GM21367 (cell line): ENCODE measurements around the gene GUSB.
"Not testable (repeated sequence)": the region's sequence is repeated elsewhere in the genome, so short reads cannot be mapped to it uniquely, and the experiment has no call there.

ENCODE experiments used
- ATAC-seq: cut with Tn5 transposase; IDR thresholded peaks from one replicate; pipeline ENCODE4 v1.9.1; 2021; ENCODE audit not compliant: unreplicated experiment

Gene GUSB

DNA sequence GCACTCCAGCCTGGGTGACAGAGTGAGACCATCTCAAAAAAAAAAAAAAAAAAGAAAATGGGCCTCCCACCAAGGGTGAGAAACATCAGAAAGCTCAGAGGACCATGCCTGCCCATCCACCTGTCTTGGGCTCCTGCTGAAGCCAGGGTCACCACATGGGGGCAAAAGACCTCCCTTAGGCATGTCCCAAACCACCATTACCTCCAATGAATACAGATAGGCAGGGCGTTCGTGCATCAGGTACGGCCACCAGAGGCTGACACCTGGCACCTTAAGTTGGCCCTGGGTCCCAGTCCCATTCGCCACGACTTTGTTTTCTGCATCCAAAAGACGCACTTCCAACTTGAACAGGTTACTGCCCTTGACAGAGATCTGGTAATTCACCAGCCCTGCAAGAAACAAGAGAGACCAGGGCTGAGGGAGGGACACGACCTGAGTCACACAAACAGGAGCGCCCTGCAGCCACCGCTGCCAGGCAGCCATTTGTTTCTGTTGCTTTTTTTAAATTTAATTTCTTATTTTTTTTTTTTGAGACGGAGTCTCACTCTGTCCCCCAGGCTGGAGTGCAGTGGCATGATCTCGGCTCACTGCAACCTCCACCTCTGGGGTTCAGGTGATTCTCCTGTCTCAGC lies 6.1 kb downstream of the GUSB start:
- ATAC-seq, result no peak

DNA sequence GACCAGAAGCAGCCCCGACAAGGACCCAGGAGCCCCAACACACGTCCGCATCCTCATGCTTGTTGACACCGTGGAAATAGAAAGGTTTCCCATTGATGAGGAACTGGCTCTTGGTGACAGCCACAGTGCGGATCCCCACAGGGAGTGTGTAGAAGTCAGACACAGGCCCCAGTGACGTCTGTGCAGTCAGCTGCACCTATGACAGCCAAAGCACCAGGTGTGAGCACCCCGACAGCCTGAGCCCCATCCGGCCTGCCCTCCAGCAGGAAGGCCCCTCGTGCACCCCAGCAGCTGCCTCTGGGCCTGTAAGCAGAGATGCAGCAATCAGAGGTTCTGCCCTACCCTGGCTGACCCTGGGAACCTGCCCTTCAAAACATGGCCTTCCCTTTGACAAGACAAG lies 7.1 kb downstream of the GUSB start:
- ATAC-seq, result no peak

DNA sequence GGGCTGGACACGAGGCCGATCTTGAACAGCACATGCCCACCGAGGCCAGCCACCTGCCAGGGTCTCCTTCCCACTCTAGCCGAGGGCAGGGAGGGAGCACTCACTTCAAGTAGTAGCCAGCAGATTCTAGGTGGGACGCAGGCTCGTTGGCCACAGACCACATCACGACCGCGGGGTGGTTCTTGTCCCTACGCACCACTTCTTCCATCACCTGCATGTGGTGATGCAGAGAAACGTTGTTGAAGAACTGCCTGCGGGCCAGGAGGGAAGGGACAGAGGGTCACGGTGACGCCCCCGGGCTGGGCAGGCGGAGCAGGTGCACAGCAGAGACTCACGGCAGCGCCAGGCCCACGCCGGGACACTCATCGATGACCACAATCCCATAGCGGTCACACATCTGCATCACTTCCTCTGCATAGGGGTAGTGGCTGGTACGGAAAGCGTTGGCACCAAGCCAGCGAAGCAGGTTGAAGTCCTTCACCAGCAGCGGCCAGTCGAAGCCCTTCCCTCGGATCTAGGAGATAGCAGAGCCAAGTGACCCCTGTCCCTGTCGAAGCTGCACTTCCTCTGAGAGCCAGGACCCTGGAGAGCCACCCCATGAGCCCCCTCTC lies 7.7 kb downstream of the GUSB start:
- no peak for ATAC-seq

DNA sequence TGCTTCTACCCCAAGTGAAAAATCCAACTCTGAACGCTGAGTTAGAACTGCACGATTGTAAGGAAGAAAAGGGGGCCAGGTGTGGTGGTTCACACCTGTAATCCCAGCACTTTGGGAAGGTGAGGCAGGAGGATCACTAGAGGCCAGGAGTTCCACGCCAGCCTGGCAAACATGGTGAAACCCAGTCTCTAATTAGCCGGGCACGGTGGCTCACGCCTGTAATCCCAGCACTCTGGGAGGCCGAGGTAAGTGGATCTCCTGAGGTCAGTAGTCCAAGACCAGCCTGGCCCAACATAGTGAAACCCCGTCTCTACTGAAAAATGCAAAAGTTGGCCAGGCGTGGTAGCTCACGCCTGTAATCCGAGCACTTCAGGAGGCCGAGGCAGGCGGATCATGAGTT lies 9.0 kb downstream of the GUSB start:
- ATAC-seq, result no peak

DNA sequence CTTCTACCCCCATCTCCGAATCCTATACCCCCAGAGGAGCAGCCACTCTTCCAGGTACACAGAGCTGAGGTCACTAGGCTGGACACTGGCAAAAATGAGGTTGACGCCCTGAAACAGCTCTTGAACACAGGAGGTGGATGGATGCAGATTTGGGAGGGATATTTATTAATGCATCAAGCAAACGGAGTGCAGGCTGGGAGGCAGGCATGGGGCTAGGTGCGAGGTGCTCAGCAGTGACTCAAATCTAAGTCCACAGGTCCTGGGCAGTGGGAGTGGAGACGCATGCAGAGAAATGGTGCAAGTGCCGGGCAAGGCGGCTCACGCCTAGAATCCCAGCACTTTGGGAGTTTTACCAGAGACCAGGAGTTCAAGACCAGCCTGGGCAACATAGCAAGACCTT lies 11.0 kb downstream of the GUSB start:
- ATAC-seq, result no peak

DNA sequence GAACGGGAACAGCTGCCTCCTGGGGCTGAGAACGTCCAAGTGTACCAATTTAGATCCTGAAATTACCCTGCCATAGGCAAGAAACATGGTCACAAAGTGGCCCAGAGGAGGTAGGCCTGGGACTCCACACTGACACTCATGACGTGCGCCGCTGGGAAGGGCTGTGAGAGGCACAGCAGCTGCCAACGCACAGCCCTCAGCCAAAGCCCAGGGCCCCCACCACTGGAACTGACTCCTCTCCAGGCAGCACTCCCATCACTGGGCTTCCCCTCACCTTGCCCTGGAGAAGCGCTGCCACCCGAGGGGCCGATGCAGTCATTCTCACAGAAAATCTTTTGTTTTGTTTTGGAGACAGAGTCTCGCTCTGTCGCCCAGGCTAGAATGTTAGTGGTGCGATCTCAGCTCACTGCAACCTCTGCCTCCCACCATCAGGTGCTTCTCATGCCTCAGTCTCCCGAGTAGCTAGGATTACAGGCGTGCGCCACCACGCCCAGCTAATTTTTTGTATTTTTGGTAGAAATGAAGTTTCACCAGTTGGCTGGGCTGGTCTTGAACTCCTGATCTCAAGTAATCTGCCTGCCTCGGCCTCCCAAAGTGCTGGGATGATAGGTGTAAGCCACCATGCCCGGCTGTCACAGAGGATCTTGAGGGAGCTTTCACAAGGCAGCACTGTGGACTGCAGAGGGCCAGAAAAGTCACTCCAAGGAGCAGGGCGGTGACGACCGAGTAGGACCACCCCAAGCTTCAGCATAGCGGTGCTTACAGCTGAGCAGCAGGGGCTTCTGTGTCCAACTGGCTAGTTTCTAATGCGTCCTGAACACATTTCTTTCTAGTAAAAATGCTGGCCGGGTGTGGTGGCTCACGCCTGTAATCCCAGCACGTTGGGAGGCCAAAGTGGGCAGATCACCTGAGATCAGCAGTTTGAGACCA lies 13.5 kb downstream of the GUSB start:
- no peak for ATAC-seq

DNA sequence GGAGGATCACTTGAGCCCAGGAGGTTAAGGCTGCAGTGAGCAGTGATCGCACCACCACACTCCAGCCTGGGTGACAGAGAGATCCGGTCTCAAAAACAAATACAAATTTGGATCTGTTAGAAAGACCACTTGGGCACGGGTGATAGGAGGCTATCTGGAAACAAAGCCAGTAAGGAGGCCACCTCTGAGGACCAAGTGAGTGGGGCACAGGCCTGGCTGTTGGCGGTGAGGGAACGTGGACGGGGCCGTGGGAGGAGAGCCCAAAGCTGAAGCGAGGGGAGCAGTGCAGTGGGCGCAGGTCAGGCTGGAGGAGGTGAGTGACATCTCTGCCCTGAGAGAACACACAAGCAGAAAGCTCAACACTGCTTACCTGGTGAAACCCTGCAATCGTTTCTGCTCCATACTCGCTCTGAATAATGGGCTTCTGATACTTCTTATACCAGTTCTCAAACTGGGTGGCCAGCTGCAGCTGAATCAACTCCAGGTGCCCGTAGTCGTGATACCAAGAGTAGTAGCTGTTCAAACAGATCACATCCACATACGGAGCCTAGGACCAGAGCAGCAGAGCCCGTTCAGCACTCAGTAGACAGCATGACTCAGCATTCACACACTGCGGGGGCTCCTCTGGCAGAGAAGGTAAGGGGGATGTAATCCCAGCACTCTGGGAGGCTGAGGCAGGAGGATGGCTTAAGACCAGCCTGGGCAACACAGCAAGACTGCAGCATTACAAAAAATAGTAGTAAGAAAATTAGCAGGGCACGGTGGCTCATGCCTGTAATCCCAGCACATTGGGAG lies 14.5 kb downstream of the GUSB start:
- no peak for ATAC-seq

DNA sequence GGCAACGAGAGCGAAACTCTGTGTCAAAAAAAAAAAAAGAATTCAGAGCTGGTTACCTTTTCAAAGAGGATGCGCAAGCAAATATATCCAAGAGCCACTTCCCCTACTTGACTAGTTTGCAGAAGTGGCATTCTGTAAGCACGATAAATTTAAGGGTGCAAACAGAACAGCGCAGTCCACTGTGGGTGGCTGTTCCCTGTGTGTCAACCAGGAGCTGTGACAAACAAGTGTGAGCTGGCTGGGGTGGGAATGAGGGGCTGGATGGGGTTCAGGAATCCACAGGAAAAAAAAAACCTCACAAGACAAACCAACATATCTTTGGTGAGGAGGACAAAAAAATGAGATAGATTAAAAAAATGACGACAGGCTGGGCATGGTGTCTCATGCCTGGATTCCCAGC lies 15.9 kb downstream of the GUSB start:
- ATAC-seq, result no peak

DNA sequence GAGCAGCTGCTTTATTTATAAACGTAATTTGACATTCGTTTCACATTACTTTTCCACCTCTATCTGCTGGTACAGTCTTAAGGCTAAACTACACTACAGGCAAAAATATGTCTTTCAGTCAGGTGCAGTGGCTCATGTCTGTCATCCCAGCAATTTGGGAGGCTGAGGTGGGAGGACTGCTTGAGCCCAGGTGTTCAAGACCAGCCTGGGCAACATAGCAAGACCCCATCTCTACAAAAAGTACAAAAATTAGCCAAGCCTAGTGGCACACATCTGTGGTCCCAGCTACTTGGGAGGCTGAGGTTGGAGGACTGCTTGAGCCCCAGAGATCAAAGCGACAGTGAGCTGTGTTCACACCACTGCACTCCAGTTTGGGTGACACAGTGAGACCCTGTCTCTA lies 17.3 kb downstream of the GUSB start:
- ATAC-seq, result not testable (repeated sequence)

DNA sequence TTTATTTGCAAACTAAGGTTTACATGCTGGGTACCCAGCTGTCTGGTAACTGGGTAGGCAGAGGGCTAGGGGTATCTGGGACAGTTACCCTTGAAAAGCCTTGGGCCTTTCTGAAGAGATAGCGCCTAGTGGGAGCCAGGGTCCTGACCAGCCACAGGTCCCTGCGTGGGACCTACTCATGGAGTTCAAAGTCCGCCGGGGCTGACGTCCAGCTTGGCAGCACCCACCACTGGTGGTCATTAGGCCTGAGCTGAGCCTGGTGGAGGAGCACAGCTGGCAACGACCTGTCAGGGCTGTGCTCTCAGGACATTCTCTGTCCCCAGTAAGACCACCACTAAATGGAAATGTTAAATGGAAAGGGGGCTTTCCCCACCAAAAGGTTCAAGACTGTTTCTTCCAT lies 20.0 kb downstream of the GUSB start:
- ATAC-seq, result no peak

DNA sequence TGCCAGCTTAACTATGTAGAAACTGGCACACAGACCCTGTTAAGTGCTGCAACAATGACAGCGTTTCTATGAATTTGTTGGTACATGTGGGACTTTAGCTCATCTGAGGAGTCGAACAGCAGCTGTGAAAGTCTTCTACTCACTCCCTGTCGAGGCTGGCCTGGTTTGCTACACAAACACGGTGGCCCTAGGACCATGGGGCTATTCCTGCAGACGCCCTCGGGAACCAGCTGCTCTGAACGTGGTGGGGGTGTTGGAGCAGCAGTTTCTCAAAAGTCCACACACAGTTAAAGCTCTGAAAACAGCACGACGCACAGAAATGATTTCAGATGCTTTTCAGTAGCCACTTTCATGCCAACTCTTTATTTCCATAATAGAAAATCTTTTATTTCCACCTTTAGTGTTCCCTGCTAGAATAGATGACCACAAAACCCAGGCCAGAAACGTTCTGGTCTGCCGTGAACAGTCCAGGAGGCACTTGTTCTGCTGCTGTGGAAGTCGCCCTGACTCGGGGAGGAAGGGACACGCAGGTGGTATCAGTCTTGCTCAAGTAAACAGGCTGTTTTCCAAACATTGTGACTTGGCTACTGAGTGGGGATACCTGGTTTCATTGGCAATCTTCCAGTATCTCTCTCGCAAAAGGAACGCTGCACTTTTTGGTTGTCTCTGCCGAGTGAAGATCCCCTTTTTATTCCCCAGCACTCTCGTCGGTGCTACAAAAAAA lies 21.5 kb downstream of the GUSB start:
- no peak for ATAC-seq

DNA sequence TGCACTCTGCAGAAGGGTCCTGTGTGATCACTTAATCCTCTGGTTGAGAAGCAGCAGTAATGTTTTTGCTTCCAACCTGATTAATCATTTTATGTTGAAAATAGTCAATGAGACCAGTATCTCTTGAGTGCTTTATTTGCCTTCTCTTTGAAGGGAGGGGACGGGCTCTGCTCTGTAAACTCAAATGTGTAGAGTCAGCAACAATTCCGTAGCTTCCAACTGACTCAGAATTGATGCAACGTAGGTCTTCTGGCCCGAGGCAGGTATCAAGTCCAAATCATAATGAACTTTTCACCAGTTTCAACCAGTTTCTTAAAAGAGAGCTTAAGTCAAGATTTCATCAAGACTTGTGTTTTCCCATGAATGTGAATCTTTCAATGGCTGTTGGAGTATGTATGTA lies 26.3 kb downstream of the GUSB start:
- no peak for ATAC-seq

DNA sequence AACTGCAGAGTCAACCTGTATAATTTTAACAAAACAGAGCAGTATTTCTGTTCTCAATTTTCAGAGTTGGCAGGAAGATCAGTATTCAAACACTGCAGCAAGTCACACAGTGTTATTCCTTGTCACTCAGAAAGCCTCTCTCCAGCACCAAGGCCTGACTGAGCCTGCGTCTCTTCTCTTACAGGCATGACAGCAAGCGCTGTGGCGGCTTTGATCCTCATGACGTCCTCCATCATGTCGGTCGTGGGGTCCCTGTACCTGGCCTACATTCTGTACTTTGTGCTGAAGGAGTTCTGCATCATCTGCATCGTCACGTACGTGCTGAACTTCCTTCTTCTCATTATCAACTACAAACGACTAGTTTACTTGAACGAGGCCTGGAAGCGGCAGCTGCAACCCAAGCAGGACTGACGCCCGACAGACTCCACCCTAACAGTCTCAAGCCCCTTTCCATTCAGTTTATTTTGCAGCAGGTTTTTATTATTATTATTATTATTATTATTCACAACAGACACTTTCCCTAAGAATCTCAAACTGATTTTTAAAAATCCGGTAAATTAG lies 28.0 kb downstream of the GUSB start:
- ATAC-seq, result no peak

DNA sequence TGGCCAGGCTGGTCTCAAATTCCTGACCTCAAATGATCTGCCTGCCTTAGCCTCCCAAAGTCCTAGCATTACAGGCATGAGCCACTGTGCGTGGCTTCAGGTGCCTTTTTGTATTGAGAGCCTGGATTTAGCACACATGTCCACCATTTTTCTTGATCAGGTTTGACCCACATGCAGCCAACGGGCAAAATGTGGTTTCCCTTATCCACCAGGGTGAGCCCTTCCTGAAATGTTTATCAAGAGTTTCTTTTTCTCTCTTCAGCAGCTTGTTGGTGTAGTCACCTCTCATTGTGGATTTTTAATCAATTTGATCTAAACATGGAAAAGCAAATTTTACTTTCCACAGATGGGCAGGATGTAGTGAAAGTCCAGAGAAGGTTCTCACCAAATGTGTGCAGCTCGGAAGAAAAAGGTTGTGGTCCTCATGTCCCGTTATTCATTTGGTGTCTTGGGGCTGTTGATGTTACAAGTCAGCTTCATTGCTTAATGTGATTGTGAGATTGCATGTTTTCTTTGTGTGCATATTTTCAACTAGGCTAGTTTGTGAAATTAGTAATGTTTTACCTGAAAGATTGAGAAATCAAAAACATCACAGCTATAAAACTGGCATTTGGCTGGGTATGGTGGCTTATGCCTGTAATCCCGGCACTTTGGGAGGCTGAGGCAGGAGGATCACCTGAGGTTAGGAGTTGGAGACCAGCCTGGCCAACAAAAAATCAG lies 28.9 kb downstream of the GUSB start:
- no peak for ATAC-seq

DNA sequence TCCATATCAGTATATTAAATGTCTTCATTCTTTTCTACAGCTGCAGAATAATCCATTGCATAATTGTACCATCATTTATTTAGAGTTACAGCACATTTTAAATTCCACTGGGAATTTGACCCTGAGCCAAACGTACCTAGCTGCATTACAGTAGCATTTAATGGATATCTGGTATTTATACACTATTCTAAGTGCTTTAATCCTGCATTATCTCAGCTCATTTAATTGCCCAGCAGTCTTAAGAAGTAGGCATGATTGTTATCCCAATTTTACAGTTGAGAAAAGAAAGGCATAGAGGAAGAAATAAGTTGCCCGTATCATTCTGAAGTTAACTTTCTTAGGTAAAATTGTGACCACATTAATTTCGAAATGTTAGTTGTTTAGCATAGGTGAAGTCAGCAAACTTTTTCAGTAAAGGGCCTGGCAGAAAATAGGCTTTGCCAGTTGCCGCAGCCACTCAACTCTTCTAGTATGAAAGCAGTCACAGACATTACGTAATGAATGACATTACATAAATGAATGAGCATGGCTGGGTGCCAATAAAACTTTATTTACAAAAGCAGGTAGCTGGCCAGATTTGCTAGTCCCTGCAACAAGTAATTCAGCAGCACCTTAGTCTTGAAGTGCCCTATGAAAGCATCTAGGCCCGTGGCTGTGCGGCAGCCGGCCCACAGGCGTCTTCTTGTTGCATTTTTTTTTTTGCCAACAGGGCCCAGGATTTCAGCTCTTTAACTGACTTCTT lies 30.0 kb downstream of the GUSB start:
- ATAC-seq, result no peak

DNA sequence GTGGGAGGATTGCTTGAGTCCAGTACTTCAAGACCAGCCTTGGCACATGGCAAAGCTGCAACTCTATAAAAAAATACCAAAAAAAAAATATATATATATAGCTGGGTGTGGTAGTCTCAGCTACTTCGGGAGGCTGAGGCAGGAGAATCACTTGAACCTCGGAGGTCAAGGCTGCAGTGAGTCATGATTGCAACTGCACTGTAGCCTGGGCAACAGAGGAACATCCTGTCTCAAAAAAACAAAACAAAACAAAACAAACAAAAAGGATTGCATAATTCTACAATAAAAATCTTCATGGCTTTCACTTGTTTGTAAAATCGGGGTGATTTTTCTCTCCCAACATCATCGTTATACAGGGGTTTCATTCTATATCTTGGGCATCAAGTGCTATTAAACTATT lies 35.1 kb downstream of the GUSB start:
- no peak for ATAC-seq

DNA sequence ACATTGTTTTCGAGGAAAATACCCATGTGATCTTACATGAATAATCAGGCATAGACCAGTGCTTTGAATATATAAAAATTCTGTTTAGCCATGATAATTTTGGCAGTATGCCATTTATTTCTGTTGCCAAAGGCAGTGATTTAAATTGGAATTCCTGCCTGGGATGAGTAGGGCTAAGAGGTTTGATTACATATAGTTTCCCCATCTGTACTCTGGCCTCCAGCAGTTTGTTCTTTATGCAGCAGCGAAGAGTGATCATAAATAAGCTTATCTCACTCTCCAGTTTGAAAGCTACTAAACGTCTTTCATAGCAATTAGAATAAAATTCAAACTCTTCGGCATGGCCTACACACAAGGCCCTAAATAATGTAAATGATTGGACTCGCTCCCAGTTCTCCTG lies 36.2 kb downstream of the GUSB start:
- ATAC-seq, result not testable (repeated sequence)

DNA sequence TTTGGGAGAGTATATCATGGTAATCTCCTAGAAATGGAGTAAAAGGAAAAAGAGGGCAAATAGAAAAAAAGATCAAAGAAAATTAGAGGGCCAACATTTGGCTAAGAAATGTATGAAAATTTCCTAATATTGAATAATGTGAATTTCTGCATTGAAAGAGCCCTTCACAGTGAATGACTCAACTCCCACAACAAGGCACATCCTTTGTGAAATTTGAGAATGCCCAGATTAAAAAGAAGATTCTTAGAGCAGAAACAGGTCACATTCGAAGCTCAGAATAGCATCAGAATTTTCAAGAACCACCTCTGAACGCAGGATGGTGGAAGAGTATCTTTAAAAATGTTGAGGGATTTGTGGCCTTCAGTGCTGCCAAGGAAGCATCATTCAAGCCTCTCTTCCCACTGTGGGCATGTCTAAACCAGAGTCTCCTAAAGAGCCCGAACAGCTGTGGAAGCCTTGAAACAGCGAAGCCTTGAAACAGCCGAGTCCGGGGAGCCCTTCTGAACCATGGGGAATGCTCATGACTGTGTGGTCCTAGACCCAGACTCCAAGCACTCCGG lies 43.6 kb downstream of the GUSB start:
- no peak for ATAC-seq

DNA sequence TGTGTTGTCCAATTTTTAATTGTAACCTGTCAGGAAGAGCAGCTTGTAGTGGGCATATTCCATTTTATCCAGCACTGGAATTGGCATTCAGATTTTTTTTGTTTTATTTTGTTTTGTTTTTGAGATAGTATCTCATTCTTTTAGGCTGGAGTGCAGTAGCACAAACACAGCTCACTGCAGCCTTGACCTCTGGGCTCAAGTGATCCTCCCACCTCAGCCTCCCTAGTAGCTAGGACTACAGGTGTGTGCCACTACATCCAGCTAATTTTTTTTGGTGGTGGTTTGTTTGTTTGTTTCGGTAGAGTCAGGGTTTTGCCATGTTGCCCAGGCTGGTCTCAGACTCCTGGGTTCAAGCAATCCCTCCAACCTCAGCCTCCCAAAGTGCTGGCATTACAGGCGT lies 44.7 kb downstream of the GUSB start:
- ATAC-seq, result no peak
